Measurements from ENCODE around the gene MAP3K14. TPM values are rescaled to one million over a fixed set of nuclear protein-coding genes. Genes with fewer than 3 reads are reported as not detected.

Gene MAP3K14
- polyA plus RNA-seq, 1 of the 3 experiments (the other 2 are of a cell fraction), result 11.9 TPM

GRCh38 chr17:45293413-45294211 is 23.2 kb downstream of the MAP3K14 start (continued):
- TF ChIP-seq NFIC (IDR thresholded peaks at IDR 0.05; ENCODE audit: borderline replicate concordance), result peak; percentile 89
- TF ChIP-seq TEAD4 (IDR thresholded peaks at IDR 0.05; ENCODE audit: borderline replicate concordance, insufficient read depth), result peak; percentile 60; the same call in 1 of the 2 replicates
- TF ChIP-seq YY1 (IDR thresholded peaks at IDR 0.05; ENCODE audit: low read depth), result no peak
- TF ChIP-seq TAF1 (IDR thresholded peaks at IDR 0.05; ENCODE audit: borderline replicate concordance, low read depth, low read length), result peak; percentile 15; the same call in 1 of the 2 replicates
- TF ChIP-seq FOXM1 (IDR thresholded peaks at IDR 0.05; ENCODE audit: low read depth), result peak; percentile 71; the same call in 1 of the 2 replicates
- TF ChIP-seq JUND (IDR thresholded peaks at IDR 0.05), result peak; percentile 96
- TF ChIP-seq TCF12 (IDR thresholded peaks at IDR 0.05), result peak; percentile 94
- TF ChIP-seq, protein P1, sequence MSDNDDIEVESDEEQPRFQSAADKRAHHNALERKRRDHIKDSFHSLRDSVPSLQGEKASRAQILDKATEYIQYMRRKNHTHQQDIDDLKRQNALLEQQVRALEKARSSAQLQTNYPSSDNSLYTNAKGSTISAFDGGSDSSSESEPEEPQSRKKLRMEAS (IDR thresholded peaks at IDR 0.05; ENCODE audit: low read depth), result peak; percentile 82
- TF ChIP-seq ELF1 (IDR thresholded peaks at IDR 0.05), result no peak
- TF ChIP-seq USF2 (IDR thresholded peaks at IDR 0.05; ENCODE audit: borderline replicate concordance, low read depth, low read length), result no peak

- H4K20me1 ChIP-seq (ENCODE audit: insufficient read depth), result peaks cover 61% of the 10 kb centered on the region
- H3K36me3 ChIP-seq (replicated peaks in 1 of 2; ENCODE audit: control insufficient read depth in 1 of 2, insufficient read depth in 2 of 2, low read length in 1 of 2), result peaks cover 20 to 42% of the 10 kb centered on the region in 2 experiments
- no peak for TF ChIP-seq TEAD4 (IDR thresholded peaks at IDR 0.05; ENCODE audit: borderline replicate concordance, insufficient read depth)
- no peak for TF ChIP-seq NRF1 (IDR thresholded peaks at IDR 0.05; ENCODE audit: low read depth, low read length)
- no peak for TF ChIP-seq RCOR1 (IDR thresholded peaks at IDR 0.05; ENCODE audit: low read length)
- TF ChIP-seq, protein P1 (IDR thresholded peaks at IDR 0.05; ENCODE audit: low read depth), result no peak
- TF ChIP-seq EZH2phosphoT487 (IDR thresholded peaks at IDR 0.05; ENCODE audit: borderline replicate concordance, low read depth), result no peak
- TF ChIP-seq TAF1 (IDR thresholded peaks at IDR 0.05; ENCODE audit: borderline replicate concordance, low read depth, low read length), result no peak
- TF ChIP-seq FOXJ3 (CRISPR knock-in tag; IDR thresholded peaks at IDR 0.05), result no peak
- TF ChIP-seq MEF2A (IDR thresholded peaks at IDR 0.05; ENCODE audit: borderline replicate concordance, low read depth), result no peak
- TF ChIP-seq RFX5 (IDR thresholded peaks at IDR 0.05; ENCODE audit: low read length), result no peak
- no peak for TF ChIP-seq CHD2 (IDR thresholded peaks at IDR 0.05; ENCODE audit: low read length, partially characterized antibody)
- no peak for TF ChIP-seq JUND (IDR thresholded peaks at IDR 0.05)
- TF ChIP-seq EP300 (IDR thresholded peaks at IDR 0.05; ENCODE audit: borderline replicate concordance in 1 of 2, low read depth in 1 of 2, low read length in 1 of 2), result no peak
- peaks cover 45% of the 10 kb centered on the region for H3F3A ChIP-seq (replicated peaks; ENCODE audit: insufficient read depth)
- CTCF ChIA-PET, result interaction anchor here (0.8 to 2.3 kb wide), 8 partner anchors 10 to 143 kb away, joined by 3 to 13 read pairs (median 4); no protein-coding TSS in a partner anchor
- WGBS (ENCODE audit: low lambda C conversion rate), result 69% methylated on average over 12 of the region's 12 CpGs
- peak overlapping the region; percentile 55 for H3K4me2 ChIP-seq
- no peak overlapping the region for H2AFZ ChIP-seq (ENCODE audit: low read depth)
- H3K9ac ChIP-seq, result peak overlapping the region; percentile 22; the same call in 1 of the 2 replicates
- H3K4me3 ChIP-seq (ENCODE audit: low read depth in 2 of 2, low read length in 1 of 2), result no peak overlapping the region
- H3K9me3 ChIP-seq, result no peaks in the 10 kb centered on the region
- peaks cover 80% of the 10 kb centered on the region for H3K79me2 ChIP-seq (ENCODE audit: insufficient read depth)
- peak overlapping the region; percentile 94 to 95 for H3K27ac ChIP-seq (ENCODE audit: low read depth in 2 of 2, low read length in 1 of 2)
- H3K4me1 ChIP-seq (ENCODE audit: control insufficient read depth in 1 of 2, insufficient read depth in 2 of 2, low read depth in 1 of 2, low read length in 1 of 2), result peaks cover 57 to 83% of the 10 kb centered on the region in 2 experiments
- DNase-seq, result no peak
- H3K27me3 ChIP-seq (ENCODE audit: insufficient read depth), result no peaks in the 10 kb centered on the region
- POLR2A ChIA-PET, result interaction anchor here (0.6 to 1.5 kb wide), 2 partner anchors 9 to 24 kb away, joined by 4 to 5 read pairs; partner anchors contain the start of gene MAP3K14
- no peaks in the 10 kb centered on the region for H3K9me2 ChIP-seq
Measured at GRCh38 chr17:45292696-45293412, 24.0 kb downstream of the MAP3K14 start.

All from SK-N-SH (cell line).